Esophagus muscularis mucosa (tissue), 4 donors: ENCODE results near the gene STX16. TPM values are rescaled to one million over a fixed set of nuclear protein-coding genes. Genes with fewer than 3 reads are reported as not detected.
A peak's percentile ranks its signal among the peaks of the same experiment; 100 is the strongest.
"Not testable (repeated sequence)": the region's sequence is repeated elsewhere in the genome, so short reads cannot be mapped to it uniquely, and the experiment has no call there.

Source experiments
- DNase-seq: peaks from one replicate; pipeline ENCODE4 v3.0.0-alpha.2; 2017; ENCODE audit errors: extremely low spot score
- H3K27ac ChIP-seq, 4 donors: fragments of 200-600 bp; sonication (generic); replicated peaks in 1 of 4; 1 replicate in 3 of 4; 2 replicates in 1 of 4; pipeline ENCODE4 v1.5.1; 2016 to 2019; ENCODE audit warnings: mild to moderate bottlenecking in 1 of 4
- H3K27me3 ChIP-seq, 4 donors: fragments of 200-600 bp; sonication (generic); one replicate each; pipeline versions ENCODE4 v1.5.1 to v1.6.0; 2016 to 2019
- H3K36me3 ChIP-seq, 4 donors: fragments of 200-600 bp; sonication (generic); one replicate each; pipeline ENCODE4 v1.5.1; 2016 to 2019
- H3K4me1 ChIP-seq, 4 donors: fragments of 200-600 bp; sonication (generic); one replicate each; pipeline ENCODE4 v1.5.1; 2016 to 2019
- H3K4me3 ChIP-seq, 4 donors: fragments of 200-600 bp; sonication (generic); 1 replicate in 2 of 4; 2 replicates in 2 of 4; pipeline ENCODE4 v1.5.1; 2016 to 2019; ENCODE audit warnings: mild to moderate bottlenecking in 4 of 4, moderate library complexity in 1 of 4
- H3K9me3 ChIP-seq, 4 donors: fragments of 200-600 bp; sonication (generic); 1 replicate in 3 of 4; 2 replicates in 1 of 4; pipeline ENCODE4 v1.5.1; 2016 to 2019
- CTCF ChIP-seq, 3 experiments: fragments of 200-600 bp in 2 of 3; fragments of 450-650 bp in 1 of 3; sonication (generic) in 2 of 3; IDR thresholded peaks; one replicate each; pipeline ENCODE4 v1.5.1; 2017 to 2019; ENCODE audit warnings: antibody characterized with exemption in 3 of 3, mild to moderate bottlenecking in 2 of 3, moderate library complexity in 1 of 3
- EP300 ChIP-seq: sonication (generic); formaldehyde crosslinking; IDR thresholded peaks from one replicate; pipeline ENCODE4 v1.6.1; 2017; ENCODE audit warnings: antibody characterized with exemption
- POLR2A ChIP-seq: fragments of 450-650 bp; IDR thresholded peaks from one replicate; pipeline ENCODE4 v1.6.1; 2017; ENCODE audit warnings: antibody characterized with exemption, moderate library complexity, mild to moderate bottlenecking, low read depth
- POLR2AphosphoS5 ChIP-seq, 2 donors: sonication (generic); formaldehyde crosslinking; IDR thresholded peaks; one replicate each; pipeline ENCODE4 v1.6.1; 2017; ENCODE audit warnings: antibody characterized with exemption in 2 of 2
- WGBS: methylation state at CpG from one replicate; pipeline ENCODE4 v1.1.5; 2018; 5-methylcytosine and 5-hydroxymethylcytosine counted together
- intact Hi-C: fragments of 100-400 bp; cut with DNase I; formaldehyde crosslinking; loops from one replicate; pipeline ENCODE4 v1.15.1; 2023
- total RNA-seq, 4 donors: library from RNA; depleted of rRNA; stranded (reverse); fragments of >200 nt; gene quantifications; one replicate each; pipeline versions ENCODE4 v1.1.0 to v1.2.1, GENCODE V29; 2016

STX16 gene
- total RNA-seq, 4 donors from 2014 or later = 36.6 to 57.7 (median 43.5) TPM

- peak; percentile 81 for DNase-seq
- TF ChIP-seq CTCF (IDR thresholded peaks at IDR 0.05) (no peak), POLR2A (no peak), EP300 (no peak), POLR2AphosphoS5 (IDR thresholded peaks at IDR 0.05) (no peak)
- 82% methylated on average over 9 of the region's 9 CpGs for WGBS
- no peak overlapping the region for H3K4me3 ChIP-seq
- H3K4me1 ChIP-seq = no peaks in the 10 kb centered on the region
- H3K27ac ChIP-seq = no peak overlapping the region
- peaks cover 0 to 8% (median 3%) of the 10 kb centered on the region in 4 donors for H3K9me3 ChIP-seq
- intact Hi-C loops = no loop called here
- H3K36me3 ChIP-seq = no peaks in the 10 kb centered on the region
- H3K27me3 ChIP-seq = peaks cover 0 to 49% (median 6%) of the 10 kb centered on the region in 4 donors
Observed at GRCh38 chr20:58722877-58723627, 72.0 kb downstream of the STX16 start.

GRCh38 chr20:58723628-58723984 lies 72.5 kb downstream of the STX16 start:
- no peak for TF ChIP-seq POLR2A
- TF ChIP-seq EP300 = no peak
- no peak for TF ChIP-seq CTCF (IDR thresholded peaks at IDR 0.05)
- no peak for TF ChIP-seq POLR2AphosphoS5 (IDR thresholded peaks at IDR 0.05)
- H3K36me3 ChIP-seq = no peaks in the 10 kb centered on the region
- intact Hi-C loops = no loop called here
- DNase-seq = no peak
- WGBS = 87% methylated on average over 3 of the region's 3 CpGs
- peaks cover 0 to 49% (median 6%) of the 10 kb centered on the region in 4 donors for H3K27me3 ChIP-seq
- peaks cover 0 to 10% (median 3%) of the 10 kb centered on the region in 4 donors for H3K9me3 ChIP-seq
- no peak overlapping the region for H3K27ac ChIP-seq
- no peak overlapping the region for H3K4me3 ChIP-seq
- H3K4me1 ChIP-seq = no peaks in the 10 kb centered on the region

- H3K9me3 ChIP-seq, H3K36me3 ChIP-seq, DNase-seq, H3K4me1 ChIP-seq, intact Hi-C loops, H3K27ac ChIP-seq, H3K4me3 ChIP-seq: not testable (repeated sequence)
- 43% methylated on average over 2 of the region's 2 CpGs for WGBS
- H3K27me3 ChIP-seq = peaks cover 0 to 28% (median 4%) of the 10 kb centered on the region in 4 donors
Observed at GRCh38 chr20:58726156-58726555, 75.1 kb downstream of the STX16 start.

Other genes starting within 250 kb of the STX16 start
- 1 to 10 TPM in 2 of 4 donors, under 1 TPM in 2; 0.33 to 1.7 (median 1.1) TPM for gene APCDD1L, start 135.9 kb upstream of the STX16 start, total RNA-seq
- 10 to 100 TPM; 29.0 to 59.0 (median 50.5) TPM for gene NPEPL1, start 41.5 kb downstream of the STX16 start, total RNA-seq
- under 1 TPM in 3 of 4 donors, not detected in 1; 0.13 to 0.42 (median 0.23) TPM for gene GNAS-AS1, start 199.6 kb downstream of the STX16 start, total RNA-seq
- gene GNAS, start 201.4 kb downstream of the STX16 start, total RNA-seq = 100 to 1,000 TPM; 679 to 875 (median 782) TPM